Thyroid gland (tissue), 4 donors: Measurements from ENCODE around the gene NTNG1.

ENCODE experiments used
- POLR2A ChIP-seq, 2 donors: fragments of 450-650 bp; IDR thresholded peaks; one replicate each; pipeline ENCODE4 v1.6.1; 2017; ENCODE audit warnings: antibody characterized with exemption in 2 of 2, mild to moderate bottlenecking in 2 of 2, moderate library complexity in 1 of 2
- TF ChIP-seq, protein P1 (sequence below), 6 experiments: fragments of 200-600 bp in 3 of 6; fragments of 450-650 bp in 3 of 6; sonication (generic) in 3 of 6; IDR thresholded peaks; one replicate each; pipeline ENCODE4 v1.5.1; 2016 to 2019; ENCODE audit warnings: antibody characterized with exemption in 6 of 6, mild to moderate bottlenecking in 2 of 6, inconsistent platforms in 1 of 6, moderate library complexity in 1 of 6

GRCh38 chr1:107231291-107231690, 90.5 kb downstream of the NTNG1 start:
- TF ChIP-seq POLR2A (IDR thresholded peaks at IDR 0.05), result no peak
- TF ChIP-seq, protein P1, sequence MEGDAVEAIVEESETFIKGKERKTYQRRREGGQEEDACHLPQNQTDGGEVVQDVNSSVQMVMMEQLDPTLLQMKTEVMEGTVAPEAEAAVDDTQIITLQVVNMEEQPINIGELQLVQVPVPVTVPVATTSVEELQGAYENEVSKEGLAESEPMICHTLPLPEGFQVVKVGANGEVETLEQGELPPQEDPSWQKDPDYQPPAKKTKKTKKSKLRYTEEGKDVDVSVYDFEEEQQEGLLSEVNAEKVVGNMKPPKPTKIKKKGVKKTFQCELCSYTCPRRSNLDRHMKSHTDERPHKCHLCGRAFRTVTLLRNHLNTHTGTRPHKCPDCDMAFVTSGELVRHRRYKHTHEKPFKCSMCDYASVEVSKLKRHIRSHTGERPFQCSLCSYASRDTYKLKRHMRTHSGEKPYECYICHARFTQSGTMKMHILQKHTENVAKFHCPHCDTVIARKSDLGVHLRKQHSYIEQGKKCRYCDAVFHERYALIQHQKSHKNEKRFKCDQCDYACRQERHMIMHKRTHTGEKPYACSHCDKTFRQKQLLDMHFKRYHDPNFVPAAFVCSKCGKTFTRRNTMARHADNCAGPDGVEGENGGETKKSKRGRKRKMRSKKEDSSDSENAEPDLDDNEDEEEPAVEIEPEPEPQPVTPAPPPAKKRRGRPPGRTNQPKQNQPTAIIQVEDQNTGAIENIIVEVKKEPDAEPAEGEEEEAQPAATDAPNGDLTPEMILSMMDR (IDR thresholded peaks at IDR 0.05), result no peak
